A549 (cell line): ENCODE data around the gene ZNF132.

Source experiments
- CEBPB ChIP-seq, 2 experiments: fragments of >200 bp in 1 of 2; sonication (Bioruptor Twin) in 1 of 2; formaldehyde crosslinking in 1 of 2; IDR thresholded peaks; 2 replicates each; pipeline ENCODE4 v1.6.1; 2012 to 2016
- EP300 ChIP-seq, 2 experiments: fragments of >200 bp; sonication (Bioruptor Twin); formaldehyde crosslinking; IDR thresholded peaks; 2 replicates in 1 of 2; 3 replicates in 1 of 2; pipeline ENCODE4 v1.6.1; 2016 to 2017
- FOSL2 ChIP-seq, 2 experiments: fragments of 450-650 bp in 1 of 2; fragments of >200 bp in 1 of 2; sonication (Bioruptor Twin) in 1 of 2; formaldehyde crosslinking; IDR thresholded peaks; 2 replicates each; pipeline versions ENCODE4 v1.5.0 to v1.6.1; 2016 to 2020; ENCODE audit warnings: mild to moderate bottlenecking in 1 of 2, moderate library complexity in 1 of 2
- MAFK ChIP-seq: fragments of 450-650 bp; IDR thresholded peaks from 2 replicates; pipeline ENCODE4 v1.6.1; 2014; ENCODE audit not compliant: partially characterized antibody
- RAD21 ChIP-seq, 2 experiments: fragments of >200 bp in 1 of 2; sonication (Bioruptor Twin) in 1 of 2; formaldehyde crosslinking in 1 of 2; IDR thresholded peaks in 1 of 2; conservative IDR thresholded peaks in 1 of 2; 2 replicates in 1 of 2; 3 replicates in 1 of 2; pipeline ENCODE4 v1.6.1; 2012 to 2018; ENCODE audit warnings: inconsistent platforms in 1 of 2
- TF ChIP-seq, protein P1 (sequence below): fragments of >200 bp; sonication (Bioruptor Twin); formaldehyde crosslinking; IDR thresholded peaks from 3 replicates; pipeline ENCODE4 v1.5.1; 2016

GRCh38 chr19:58395220-58395978 is 44.6 kb downstream of the ZNF132 start, which contains the start of gene RNF225:
- no peak for TF ChIP-seq RAD21 (conservative IDR thresholded peaks at IDR 0.05 in 1 of 2, IDR thresholded peaks at IDR 0.05 in 1 of 2)
- TF ChIP-seq FOSL2 (IDR thresholded peaks at IDR 0.05): no peak
- no peak for TF ChIP-seq FOSL2 (CRISPR knock-in tag; IDR thresholded peaks at IDR 0.05)
- TF ChIP-seq, protein P1, sequence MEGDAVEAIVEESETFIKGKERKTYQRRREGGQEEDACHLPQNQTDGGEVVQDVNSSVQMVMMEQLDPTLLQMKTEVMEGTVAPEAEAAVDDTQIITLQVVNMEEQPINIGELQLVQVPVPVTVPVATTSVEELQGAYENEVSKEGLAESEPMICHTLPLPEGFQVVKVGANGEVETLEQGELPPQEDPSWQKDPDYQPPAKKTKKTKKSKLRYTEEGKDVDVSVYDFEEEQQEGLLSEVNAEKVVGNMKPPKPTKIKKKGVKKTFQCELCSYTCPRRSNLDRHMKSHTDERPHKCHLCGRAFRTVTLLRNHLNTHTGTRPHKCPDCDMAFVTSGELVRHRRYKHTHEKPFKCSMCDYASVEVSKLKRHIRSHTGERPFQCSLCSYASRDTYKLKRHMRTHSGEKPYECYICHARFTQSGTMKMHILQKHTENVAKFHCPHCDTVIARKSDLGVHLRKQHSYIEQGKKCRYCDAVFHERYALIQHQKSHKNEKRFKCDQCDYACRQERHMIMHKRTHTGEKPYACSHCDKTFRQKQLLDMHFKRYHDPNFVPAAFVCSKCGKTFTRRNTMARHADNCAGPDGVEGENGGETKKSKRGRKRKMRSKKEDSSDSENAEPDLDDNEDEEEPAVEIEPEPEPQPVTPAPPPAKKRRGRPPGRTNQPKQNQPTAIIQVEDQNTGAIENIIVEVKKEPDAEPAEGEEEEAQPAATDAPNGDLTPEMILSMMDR: no peak
- TF ChIP-seq EP300 (IDR thresholded peaks at IDR 0.05): no peak
- TF ChIP-seq CEBPB (IDR thresholded peaks at IDR 0.05): no peak
- no peak for TF ChIP-seq MAFK
